HG03521 (cell line): ENCODE results near the gene ZMYM4.
"Not testable (repeated sequence)": the region's sequence is repeated elsewhere in the genome, so short reads cannot be mapped to it uniquely, and the experiment has no call there.

Experiments used
- ATAC-seq: cut with Tn5 transposase; IDR thresholded peaks from one replicate; pipeline ENCODE4 v1.9.1; 2021; ENCODE audit warnings: mild to moderate bottlenecking, moderate library complexity; ENCODE audit not compliant: unreplicated experiment

ZMYM4 gene

DNA sequence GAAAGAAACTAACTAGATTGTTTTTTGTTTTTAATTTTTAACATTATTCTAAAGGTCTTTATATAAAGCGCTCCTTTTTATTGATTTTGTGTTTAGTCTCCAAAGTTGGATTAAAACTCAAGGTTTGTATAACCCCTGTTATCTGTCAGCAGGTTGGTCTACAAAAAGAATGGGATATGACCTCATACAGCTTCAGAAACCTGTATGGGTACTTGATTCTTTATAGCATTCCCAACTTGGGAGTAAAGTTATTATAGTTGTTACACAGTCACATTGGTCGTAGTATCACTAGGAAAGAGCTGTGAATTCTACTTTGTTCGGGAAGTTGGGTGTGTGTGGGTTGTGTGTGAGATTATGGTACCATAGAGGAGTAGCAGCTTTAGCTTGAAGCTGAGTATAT lies 52.4 kb downstream of the ZMYM4 start:
- no peak for ATAC-seq

DNA sequence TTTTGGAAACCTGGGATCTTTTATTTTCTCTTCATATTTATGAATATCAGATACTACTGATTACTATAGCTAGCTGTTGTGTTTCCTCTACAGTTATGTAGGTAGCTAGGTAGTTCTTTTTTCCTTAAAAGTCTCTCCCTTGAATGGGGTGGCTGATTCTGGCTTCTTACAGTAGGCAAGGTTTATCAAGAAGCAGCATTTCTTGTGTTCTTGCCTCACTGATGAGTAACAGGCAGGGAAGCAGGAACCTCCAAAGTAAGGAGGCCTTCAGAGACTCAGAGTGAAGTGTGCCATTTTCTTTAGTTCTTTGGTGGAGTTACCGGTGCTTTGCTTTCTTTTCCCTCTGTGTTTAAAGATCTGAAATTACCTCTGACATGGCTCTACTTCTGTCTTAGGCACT lies 56.0 kb downstream of the ZMYM4 start:
- ATAC-seq = no peak

DNA sequence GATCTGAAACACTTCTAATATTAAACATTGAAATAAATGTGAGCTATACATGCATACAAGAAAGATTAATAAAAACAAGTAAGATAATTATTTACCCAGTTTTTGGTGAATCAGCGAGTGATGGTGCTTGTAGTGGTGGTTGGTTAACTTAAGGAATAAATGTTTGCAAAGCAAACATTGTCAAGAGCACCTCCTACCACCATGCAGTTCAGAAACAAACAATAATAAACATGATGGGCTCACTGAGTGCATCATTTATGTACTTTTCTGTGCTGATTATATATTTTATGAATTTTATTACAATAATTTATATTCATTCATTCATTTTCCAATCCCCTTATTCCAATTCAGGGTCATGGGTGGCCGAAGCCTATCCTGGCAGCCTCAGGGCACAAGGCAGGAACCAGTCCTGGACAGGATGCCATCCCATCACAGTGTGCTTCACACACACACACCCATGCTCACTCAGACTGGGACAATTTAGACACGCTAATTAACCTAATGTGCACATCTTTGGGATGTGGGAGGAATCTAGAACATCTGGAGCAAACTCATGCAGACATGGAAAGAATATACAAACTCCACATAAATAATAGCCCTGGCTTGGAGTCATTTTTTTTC lies 57.8 kb downstream of the ZMYM4 start:
- no peak for ATAC-seq

DNA sequence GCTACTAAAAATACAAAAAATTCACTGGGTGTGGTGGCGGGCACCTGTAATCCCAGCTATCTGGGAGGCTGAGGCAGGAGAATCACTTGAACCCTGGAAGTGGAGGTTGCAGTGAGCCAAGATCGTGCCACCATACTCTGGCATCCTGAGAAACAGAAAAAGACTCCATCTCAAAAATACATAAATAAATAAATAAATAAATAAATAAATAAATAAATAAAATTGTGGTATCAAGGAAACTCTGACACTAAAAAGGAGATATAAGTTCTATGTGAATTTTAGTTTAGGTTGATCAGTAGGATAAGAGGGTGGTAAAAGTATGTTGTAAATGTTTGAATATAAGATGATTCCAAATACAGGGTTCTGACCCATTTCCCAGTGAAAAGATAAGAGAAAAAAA lies 63.1 kb downstream of the ZMYM4 start:
- ATAC-seq = not testable (repeated sequence)

DNA sequence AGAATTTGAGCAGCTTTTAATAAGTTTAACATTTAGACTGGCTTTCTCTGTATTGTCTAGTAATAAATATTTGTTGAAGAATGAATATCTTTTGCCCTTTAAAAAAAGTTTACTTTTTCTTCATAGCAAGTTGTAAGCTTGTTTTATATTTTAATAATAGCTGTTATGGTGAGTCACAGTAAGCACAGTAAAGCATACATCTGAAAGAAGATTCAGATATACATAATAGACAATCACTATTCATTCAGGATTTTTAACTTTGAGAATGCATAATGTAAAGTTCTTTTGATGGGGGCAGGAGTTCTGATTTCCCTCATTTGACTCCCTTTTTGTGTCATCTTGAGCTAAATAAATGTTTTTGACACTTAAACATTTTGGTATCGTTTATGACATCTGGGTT lies 66.0 kb downstream of the ZMYM4 start:
- no peak for ATAC-seq

DNA sequence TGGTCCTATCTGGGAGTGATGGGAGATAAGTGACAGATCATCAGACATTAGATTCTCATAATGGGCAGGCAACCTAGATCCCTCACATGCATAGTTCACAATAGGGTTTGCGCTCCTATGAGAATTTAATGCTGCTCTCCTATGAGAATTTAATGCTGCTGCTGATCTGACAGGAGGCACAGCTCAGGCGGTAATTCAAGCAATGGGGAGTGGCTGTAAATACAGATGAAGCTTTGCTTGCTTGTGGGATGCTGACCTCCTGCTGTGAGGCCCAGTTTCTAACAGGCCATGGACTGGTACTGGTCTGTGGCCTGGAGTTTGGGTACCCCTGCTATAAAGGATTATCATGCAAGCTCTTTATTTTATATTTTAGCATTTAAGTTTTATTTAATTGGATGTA lies 72.0 kb downstream of the ZMYM4 start:
- ATAC-seq = no peak

DNA sequence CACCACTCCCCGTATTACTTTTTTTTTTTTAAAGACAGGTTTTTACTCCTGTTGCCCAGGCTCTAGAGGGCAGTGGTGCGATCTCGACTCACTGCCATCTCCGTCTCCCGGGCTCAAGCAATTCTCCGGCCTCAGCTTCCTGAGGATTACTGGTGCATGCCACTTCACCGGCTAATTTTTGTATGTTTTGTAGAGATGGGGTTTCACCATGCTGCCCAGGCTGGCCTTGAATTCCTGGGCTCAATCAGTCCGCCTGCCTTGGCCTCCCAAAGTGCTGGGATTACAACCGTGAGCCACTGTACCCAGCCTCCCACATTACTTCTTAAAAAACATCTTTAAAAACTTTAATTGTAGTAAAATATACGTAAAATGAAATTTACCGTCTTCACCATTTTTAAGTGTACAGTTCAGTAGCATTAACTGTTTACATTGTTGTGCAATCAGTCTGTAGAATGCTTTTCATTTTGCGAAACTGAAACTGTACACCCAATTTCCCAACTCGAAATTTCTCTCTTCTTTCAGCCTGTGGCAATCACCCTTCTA lies 77.0 kb downstream of the ZMYM4 start:
- ATAC-seq = no peak

DNA sequence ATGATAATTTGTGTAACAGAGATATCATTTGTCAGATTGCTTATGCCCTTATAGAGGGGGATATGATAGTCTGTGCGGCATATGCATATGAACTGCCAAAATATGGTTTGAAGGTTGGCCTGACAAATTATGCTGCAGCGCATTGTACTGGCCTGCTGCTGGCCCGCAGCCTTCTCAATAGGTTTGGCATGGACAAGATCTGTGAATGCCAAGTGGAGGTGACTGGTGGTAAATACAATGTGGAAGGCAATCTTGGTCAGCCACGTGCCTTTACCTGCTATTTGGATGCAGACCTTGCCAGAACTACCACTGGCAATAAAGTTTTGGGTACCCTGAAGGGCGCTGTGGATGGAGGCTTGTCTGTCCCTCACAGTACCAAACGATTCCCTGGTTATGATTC lies 82.4 kb downstream of the ZMYM4 start:
- ATAC-seq = no peak

DNA sequence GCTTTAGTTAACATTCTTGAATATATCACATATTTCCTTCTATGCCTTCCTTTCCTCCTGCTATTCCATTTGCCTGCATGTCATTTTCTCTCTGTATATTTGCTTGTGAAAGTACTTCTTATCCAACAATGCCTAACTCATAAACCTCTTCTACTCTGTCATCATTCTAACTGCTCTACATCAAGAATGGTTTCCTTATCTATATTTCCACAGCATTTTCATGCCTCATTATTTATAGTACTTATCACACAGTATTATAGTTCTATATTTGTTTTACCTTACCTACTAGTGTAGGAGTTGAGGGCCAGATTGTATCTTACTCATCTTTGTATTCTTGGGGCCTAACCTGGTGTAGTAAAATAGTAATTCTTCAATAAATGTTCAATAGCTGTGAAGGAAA lies 91.5 kb downstream of the ZMYM4 start:
- ATAC-seq = no peak

DNA sequence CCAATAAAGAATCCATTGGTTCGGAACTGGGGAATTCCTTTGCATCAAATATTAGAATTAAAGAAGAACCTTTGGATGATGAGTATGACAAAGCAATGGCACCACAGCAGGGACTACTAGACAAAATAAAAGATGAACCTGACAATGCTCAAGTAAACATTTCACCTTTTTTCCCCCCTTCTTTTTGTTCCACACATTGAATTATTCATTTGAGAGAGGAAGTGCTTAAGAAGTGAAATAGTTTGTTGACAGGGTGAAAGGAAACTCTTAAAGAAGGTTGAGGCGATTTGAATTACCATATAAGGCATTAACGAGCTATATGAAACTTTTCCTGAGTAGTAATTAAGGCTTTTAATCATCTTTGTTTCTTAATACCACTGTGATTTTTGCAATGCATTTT lies 93.1 kb downstream of the ZMYM4 start:
- ATAC-seq = no peak

DNA sequence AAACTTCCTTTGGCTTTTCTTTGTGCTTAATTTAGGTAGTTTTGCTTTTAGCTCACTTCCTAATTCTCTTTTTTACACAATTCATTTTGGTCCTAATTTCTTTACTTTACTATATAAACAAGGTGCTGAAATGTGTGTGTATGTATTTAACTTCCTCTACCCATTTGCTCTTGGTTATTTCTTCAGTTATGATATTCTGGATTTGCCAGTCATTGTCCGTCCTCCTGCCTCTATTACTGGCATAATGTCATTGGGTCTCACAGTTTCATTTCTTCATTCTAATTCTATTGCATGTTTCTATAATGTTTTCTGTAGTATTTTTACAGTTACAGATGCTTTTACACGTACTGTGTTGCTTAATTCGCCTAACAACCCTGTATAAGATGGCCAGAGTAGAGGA lies 96.2 kb downstream of the ZMYM4 start:
- no peak for ATAC-seq

DNA sequence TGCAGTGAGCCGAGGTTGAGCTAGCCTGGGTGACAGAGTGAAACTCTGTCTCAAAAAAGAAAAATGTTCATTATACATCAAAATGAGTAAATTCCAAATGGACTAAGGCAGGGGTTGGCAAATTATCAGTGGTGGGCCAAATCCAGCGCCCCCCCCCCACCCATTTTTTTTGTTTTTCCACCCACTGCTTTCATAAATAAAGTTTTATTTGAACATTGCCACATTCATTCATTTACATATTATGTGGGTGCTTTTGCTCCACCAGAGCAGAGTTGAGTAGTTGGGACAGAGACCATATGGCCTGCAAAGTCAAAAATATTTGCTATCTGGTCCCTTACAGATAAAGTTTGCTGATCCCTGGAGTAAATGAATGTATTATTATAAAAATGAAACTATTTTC lies 99.4 kb downstream of the ZMYM4 start:
- ATAC-seq = no peak

DNA sequence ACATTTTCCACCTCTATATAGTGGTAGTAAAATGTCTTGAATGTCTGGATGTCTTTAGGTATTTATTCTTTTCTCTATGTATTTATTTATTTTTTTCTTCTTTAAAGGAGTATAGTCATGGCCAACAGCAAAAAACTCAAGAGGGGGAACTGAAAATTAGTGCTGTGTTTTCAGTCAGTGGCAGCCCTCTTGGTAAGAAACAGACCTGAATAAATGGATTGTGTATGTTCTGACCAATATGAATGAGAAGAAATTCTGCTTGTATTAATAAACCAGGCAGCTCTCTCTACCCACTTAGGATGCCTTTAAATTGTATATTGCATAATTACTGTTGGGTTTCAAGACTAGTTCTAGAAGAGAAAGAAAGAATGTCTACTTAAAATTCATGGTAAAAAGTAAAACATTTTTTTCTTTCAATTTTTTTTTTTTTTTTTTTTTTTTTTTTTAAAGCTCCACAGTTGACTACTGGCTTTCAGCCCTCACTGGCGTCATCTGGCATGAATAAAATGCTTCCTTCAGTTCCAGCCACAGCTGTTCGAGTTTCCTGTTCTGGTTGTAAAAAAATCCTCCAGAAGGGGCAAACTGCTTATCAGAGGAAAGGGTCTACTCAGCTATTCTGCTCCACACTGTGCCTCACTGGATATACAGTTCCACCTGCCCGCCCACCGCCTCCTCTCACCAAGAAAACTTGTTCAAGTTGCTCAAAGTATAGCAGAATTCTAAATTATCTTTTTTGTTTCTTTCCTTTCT lies 101.6 kb downstream of the ZMYM4 start:
- no peak for ATAC-seq

DNA sequence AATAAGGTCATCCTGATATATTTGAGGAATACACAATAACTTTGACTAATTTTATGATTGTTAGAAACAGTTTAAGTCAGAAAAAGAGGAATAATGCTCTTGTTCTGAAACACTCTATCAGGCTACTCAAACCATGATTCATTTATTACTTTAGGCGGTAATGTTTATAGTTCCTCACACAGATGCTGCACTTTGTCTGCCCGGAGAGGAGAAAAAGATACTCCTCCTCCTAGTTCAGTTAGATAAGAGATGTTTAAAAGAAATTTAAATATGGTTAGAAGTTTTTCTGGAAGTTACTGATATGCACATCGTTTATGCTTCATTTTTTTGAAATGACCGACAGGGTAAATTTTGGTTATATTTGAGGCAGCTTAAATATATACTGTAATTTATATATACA lies 103.0 kb downstream of the ZMYM4 start:
- no peak for ATAC-seq

DNA sequence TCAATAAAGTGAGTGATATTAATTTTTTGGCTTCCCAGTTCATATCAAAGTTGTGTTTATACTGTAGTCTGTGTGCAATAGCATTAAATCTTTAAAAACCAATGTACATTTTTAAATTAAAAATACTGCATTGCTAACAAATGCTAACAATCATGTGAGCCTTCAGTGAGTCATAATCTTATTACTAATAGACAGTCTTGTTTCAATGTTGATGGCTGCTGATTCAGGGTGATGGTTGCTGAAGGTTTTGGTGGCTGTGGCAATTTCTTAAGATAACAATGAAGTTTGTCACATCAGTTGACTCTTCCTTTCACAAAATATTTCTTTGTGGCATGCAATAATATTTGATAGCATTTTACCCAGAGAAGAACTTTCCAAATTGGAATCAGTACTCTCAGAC lies 109.0 kb downstream of the ZMYM4 start:
- ATAC-seq = no peak

DNA sequence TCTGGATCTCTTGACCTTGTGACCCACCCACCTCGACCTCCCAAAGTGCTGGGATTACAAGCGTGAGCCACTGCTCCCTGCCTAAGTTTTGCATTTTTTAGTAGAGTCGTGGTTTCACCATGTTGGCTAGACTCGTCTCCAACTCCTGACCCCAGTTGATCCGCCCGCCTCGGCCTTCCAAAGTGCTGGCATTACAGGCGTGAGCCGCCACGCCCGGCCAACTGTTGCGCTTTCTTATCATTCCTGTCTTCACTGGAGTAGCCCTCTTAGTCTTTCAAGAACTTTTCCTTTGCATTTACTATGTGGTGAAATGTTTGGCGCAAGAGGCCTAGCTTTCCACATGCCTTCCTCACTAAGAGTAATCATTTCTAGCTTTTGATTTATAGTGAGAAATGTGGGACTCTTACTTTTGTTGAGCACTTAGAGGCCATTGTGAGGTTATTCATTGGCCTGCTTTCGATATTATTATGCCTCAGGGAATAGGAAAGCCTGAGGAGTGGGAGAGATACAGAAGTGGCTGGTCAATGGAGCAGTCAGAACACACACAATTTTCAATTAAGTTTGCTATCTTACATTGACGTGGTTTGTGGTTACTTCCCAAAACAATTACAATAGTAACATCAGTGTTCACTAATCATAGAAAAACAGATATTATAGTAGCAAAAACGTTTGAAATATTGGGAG lies 111.0 kb downstream of the ZMYM4 start:
- ATAC-seq = no peak

DNA sequence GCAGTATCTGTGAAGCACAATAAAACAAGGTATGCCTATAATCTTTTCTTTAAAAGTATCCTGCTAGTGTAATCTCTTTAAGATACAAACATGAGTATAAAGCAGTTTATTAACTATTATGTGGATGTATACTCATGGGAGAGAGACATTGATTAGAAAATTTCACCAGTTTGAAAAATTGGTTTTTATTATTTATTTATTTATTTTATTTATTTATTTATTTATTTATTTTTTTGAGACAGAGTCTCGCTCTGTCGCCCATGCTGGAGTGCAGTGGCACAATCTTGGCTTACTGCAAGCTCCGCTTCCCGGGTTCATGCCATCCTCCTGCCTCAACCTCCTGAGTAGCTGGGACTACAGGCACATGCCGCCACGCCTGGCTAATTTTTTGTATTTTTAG lies 111.6 kb downstream of the ZMYM4 start:
- ATAC-seq = not testable (repeated sequence)

DNA sequence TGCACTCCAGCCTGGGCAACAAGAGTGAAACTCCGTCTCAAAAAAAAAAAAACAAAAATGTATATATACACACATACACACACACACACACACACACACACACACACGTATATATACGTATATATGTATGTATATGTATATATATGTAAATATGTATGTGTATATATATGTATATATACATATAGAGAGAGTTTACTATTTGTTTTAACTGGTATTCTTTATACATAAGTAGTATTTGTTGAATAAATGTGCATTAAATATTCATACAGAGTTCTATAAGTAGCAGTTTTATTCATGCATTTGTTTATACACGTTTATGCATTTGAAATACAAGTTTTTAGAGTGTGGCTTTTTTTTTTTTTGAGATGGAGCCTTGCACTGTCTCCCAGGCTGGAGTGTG lies 113.6 kb downstream of the ZMYM4 start:
- no peak for ATAC-seq

DNA sequence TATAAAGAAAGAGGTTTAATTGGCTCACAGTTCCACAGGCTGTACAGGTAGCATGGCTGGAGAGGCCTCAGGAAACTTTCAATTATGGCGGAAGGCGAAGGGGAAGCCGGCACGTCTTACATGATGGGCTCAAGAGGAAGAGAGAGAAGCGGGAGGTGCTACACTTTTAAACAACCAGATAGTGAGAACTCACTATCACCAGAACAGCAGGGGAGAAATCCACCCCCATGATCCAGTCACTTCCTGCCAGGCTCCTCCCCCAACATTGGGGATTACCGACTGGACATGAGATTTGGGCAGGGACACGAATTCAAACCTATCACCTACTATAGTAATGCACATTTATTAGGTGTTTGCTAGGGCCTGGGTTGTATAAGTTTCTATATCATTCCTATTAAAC lies 117.8 kb downstream of the ZMYM4 start:
- ATAC-seq = no peak

DNA sequence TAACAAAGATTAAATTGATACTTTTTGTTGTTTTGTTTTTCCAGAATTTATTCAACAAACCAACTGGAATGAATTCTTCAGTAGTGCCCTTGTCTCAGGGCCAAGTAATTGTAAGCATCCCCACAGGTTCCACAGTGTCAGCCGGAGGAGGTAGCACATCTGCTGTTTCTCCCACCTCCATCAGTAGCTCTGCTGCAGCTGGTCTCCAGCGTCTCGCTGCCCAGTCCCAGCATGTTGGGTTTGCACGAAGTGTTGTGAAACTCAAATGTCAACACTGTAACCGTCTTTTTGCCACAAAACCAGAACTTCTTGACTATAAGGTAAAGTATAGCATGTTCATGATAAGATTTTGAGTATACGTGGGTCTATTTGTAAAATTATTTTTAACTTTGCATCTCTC lies 118.5 kb downstream of the ZMYM4 start:
- no peak for ATAC-seq

DNA sequence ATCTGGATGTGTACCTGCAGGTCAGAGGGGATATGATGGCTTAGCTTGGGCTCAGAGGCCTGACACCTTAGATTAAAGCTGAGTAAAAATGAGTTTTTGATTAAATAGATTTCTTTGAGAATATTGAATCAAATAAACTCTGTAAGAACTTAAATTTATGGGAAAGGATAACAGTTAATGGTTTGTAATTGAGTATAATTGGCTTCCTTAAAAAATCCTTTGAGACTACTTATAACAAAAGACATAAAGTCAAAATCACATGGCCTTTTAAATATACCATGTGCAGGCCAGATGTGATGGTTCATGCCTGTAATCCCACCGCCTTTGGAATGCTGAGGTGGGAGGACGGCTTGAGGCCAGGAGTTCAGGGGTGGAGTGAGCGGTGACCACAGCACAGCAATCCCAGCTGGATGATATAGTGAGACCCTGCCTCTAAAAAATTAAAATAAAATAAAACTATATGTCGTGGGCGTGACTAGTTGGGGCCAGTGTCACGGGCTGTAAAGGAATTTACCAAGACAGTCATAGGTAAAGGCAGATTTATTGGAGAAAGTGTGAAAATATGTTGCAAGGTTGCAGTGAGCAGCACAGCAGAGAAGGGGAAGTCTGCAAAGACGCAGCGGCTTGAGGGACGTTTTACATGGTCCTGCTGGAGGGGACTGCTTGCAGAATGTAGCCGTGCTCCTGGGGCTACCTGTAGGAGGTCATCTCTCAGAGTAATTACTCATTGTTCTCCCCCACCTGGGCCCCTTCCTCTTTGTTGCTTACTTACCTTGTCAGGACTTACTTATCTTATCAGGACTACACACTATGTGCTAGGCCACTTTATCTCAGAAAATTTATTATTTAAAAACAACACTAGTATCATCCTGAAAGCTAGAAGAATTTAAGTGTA lies 122.3 kb downstream of the ZMYM4 start:
- ATAC-seq = no peak
